ENCODE data around the gene SDCCAG8. TPM values are rescaled to one million over a fixed set of nuclear protein-coding genes. Genes with fewer than 3 reads are reported as not detected.

Gene SDCCAG8
- total RNA-seq, 1 experiment from 2014 or later: 10.0 TPM

- Histone ChIP-seq H3K4me1 (ENCODE audit: insufficient read depth, low read length) (no peaks in the 10 kb centered on the region; the same call in 1 of the 2 replicates), H2BK120ac (ENCODE audit: low read depth, low read length, poor library complexity, severe bottlenecking) (no peak overlapping the region), H3K9ac (ENCODE audit: extremely low read depth, insufficient read length, low read length) (no peak overlapping the region), H3K14ac (ENCODE audit: insufficient read depth, low read length) (no peak overlapping the region), H2BK20ac (ENCODE audit: low read depth, low read length, poor library complexity, severe bottlenecking) (no peak overlapping the region), H4K5ac (ENCODE audit: insufficient read length, low read depth, low read length) (no peak overlapping the region), H2AFZ (ENCODE audit: low read length) (no peak overlapping the region), H3K9me3 (ENCODE audit: control insufficient read depth, low read depth, low read length) (no peaks in the 10 kb centered on the region), H4K91ac (ENCODE audit: insufficient read length, low read depth, low read length) (no peak overlapping the region), H3K23me2 (ENCODE audit: insufficient read length, low read depth, low read length, poor library complexity, severe bottlenecking) (no peaks in the 10 kb centered on the region), H3K4me2 (ENCODE audit: insufficient read depth, insufficient read length, low read length) (no peak overlapping the region), H3K4ac (ENCODE audit: low read depth, low read length) (no peak overlapping the region), H3K18ac (ENCODE audit: insufficient read length, low read depth, low read length) (no peak overlapping the region), H2BK5ac (ENCODE audit: insufficient read length, low read length) (no peak overlapping the region), H3K79me1 (ENCODE audit: insufficient read depth, low read depth, low read length, poor library complexity, severe bottlenecking) (no peaks in the 10 kb centered on the region), H3K27me3 (ENCODE audit: insufficient read depth, low read length) (no peaks in the 10 kb centered on the region), H4K20me1 (ENCODE audit: control insufficient read depth, insufficient read depth, insufficient read length) (no peaks in the 10 kb centered on the region), H3K56ac (ENCODE audit: insufficient read length, low read depth, low read length) (no peak overlapping the region), H3K79me2 (ENCODE audit: insufficient read depth, low read length) (no peaks in the 10 kb centered on the region), H3K23ac (ENCODE audit: insufficient read length, low read depth, low read length) (no peak overlapping the region), H3K27ac (ENCODE audit: insufficient read length, low read depth, low read length) (no peak overlapping the region), H3T11ph (ENCODE audit: low read length) (no peak overlapping the region), H4K8ac (replicated peaks; ENCODE audit: insufficient read length, low read depth, low read length) (no peak overlapping the region), H2BK15ac (ENCODE audit: low read depth, low read length) (no peak overlapping the region), H2AK5ac (ENCODE audit: insufficient read length, low read length) (no peak overlapping the region), H2BK12ac (ENCODE audit: insufficient read length, low read depth, low read length) (no peak overlapping the region)
- DNase-seq: no peak
- WGBS (ENCODE audit: extremely low coverage, insufficient read length, low lambda C conversion rate): no CpG with 5 or more reads among the region's 4 CpGs
- H3K4me1 Mint-ChIP-seq: peaks cover 14 to 17% of the 10 kb centered on the region in 2 experiments
- no peak overlapping the region for H3K27ac Mint-ChIP-seq
- H3K36me3 Mint-ChIP-seq (ENCODE audit: insufficient read depth in 1 of 3, low read depth in 3 of 3): no peaks in the 10 kb centered on the region
- H3K27me3 Mint-ChIP-seq (ENCODE audit: low read depth): no peaks in the 10 kb centered on the region
- H3K9me3 Mint-ChIP-seq: no peaks in the 10 kb centered on the region
- no peak overlapping the region for H3K4me3 Mint-ChIP-seq
- no peak for TF ChIP-seq CTCF (conservative IDR thresholded peaks at IDR 0.05)
Observed at GRCh38 chr1:243443557-243443956, 187.7 kb downstream of the SDCCAG8 start.
